Adrenal gland (tissue), 5 donors: Measurements from ENCODE around the gene CAMKK1.

Source experiments
- CTCF ChIP-seq, 6 experiments: fragments of 450-650 bp in 4 of 6; fragments of 200-600 bp in 2 of 6; sonication (generic) in 1 of 6; IDR thresholded peaks; 1 replicate in 5 of 6; 2 replicates in 1 of 6; pipeline versions ENCODE4 v1.5.1 to v1.8.0; 2016 to 2021; ENCODE audit warnings: antibody characterized with exemption in 6 of 6, mild to moderate bottlenecking in 2 of 6, moderate library complexity in 1 of 6
- POLR2A ChIP-seq, 2 donors: fragments of 450-650 bp; IDR thresholded peaks; one replicate each; pipeline ENCODE4 v1.6.1; 2017; ENCODE audit warnings: antibody characterized with exemption in 2 of 2, mild to moderate bottlenecking in 2 of 2, moderate library complexity in 1 of 2
- donor health status: DM: no; HTN: no; CAD: no.

- TF ChIP-seq CTCF (IDR thresholded peaks at IDR 0.05) (no peak), POLR2A (IDR thresholded peaks at IDR 0.05) (no peak)
These were observed 28.2 kb upstream of the CAMKK1 start for GRCh38 chr17:3921006-3921405.
